ENCODE results near the gene PARP12.

Gene PARP12

GRCh38 chr7:140058517-140058916 is 4.2 kb downstream of the PARP12 start:
- FAIRE-seq = no peak

GRCh38 chr7:140057143-140057535 is 5.6 kb downstream of the PARP12 start:
- no peak for FAIRE-seq

GRCh38 chr7:140056431-140057142 is 6.2 kb downstream of the PARP12 start:
- no peak for FAIRE-seq

- no peak for FAIRE-seq
These were observed 6.9 kb downstream of the PARP12 start for GRCh38 chr7:140055833-140056232.

GRCh38 chr7:140054751-140055150 is 8.0 kb downstream of the PARP12 start:
- no peak for FAIRE-seq

GRCh38 chr7:140053812-140054539 is 8.8 kb downstream of the PARP12 start:
- FAIRE-seq = no peak

GRCh38 chr7:140051820-140052219 is 10.9 kb downstream of the PARP12 start:
- FAIRE-seq = no peak

- no peak for FAIRE-seq
These were observed 12.7 kb downstream of the PARP12 start for GRCh38 chr7:140050100-140050499.

- FAIRE-seq = no peak
These were observed 13.3 kb downstream of the PARP12 start for GRCh38 chr7:140049339-140050024.

- no peak for FAIRE-seq
These were observed 13.8 kb downstream of the PARP12 start for GRCh38 chr7:140048989-140049338.

GRCh38 chr7:140048138-140048537 is 14.6 kb downstream of the PARP12 start:
- no peak for FAIRE-seq

- FAIRE-seq = no peak
These were observed 15.6 kb downstream of the PARP12 start for GRCh38 chr7:140047197-140047596.

GRCh38 chr7:140045697-140046096 is 17.1 kb downstream of the PARP12 start:
- no peak for FAIRE-seq

GRCh38 chr7:140044251-140044650 is 18.5 kb downstream of the PARP12 start:
- no peak for FAIRE-seq

- no peak for FAIRE-seq
These were observed 20.4 kb downstream of the PARP12 start for GRCh38 chr7:140042386-140042670.

GRCh38 chr7:140041659-140042385 is 20.9 kb downstream of the PARP12 start:
- no peak for FAIRE-seq

GRCh38 chr7:140039896-140040295 is 22.9 kb downstream of the PARP12 start:
- FAIRE-seq = no peak

- FAIRE-seq = no peak
These were observed 23.7 kb downstream of the PARP12 start for GRCh38 chr7:140039066-140039465.

- no peak for FAIRE-seq
These were observed 26.4 kb downstream of the PARP12 start for GRCh38 chr7:140036224-140036962.

- no peak for FAIRE-seq
These were observed 27.1 kb downstream of the PARP12 start for GRCh38 chr7:140035400-140036223.

- FAIRE-seq = no peak
These were observed 28.3 kb downstream of the PARP12 start for GRCh38 chr7:140034421-140034820.

Measured in TTC549 (cell line).